Stimulated activated CD8-positive, alpha-beta memory T cell treated with anti-CD3 and anti-CD28 coated beads, Interleukin-12 subunit alpha, Interleukin-12 subunit beta, amount 100 ng/mL, for 24 hours (primary cell): ENCODE measurements around the gene OR6P1.

Source experiments
- DNase-seq: peaks from one replicate; pipeline ENCODE4 v3.0.0-alpha.2; 2020; ENCODE audit errors: extremely low read depth

Gene OR6P1, protein sequence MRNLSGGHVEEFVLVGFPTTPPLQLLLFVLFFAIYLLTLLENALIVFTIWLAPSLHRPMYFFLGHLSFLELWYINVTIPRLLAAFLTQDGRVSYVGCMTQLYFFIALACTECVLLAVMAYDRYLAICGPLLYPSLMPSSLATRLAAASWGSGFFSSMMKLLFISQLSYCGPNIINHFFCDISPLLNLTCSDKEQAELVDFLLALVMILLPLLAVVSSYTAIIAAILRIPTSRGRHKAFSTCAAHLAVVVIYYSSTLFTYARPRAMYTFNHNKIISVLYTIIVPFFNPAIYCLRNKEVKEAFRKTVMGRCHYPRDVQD

DNA sequence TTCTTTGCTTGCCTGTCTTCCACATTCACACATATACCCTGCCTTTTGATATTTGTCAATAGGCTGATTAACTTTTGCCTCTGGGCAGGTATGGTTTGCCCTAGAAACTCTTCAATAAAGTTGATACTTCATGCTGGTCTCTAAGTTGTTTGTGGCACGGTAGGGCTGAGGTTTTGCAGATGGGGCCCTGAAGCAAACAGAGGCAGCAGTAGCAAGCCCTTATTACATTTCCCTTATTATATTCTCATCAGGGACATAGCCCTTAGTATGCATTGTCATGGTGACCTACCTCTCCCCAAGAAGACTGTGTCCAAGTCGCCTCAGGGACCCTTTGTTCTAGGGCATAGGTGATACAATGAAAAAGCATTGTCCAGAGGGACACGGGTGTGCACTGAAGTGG, at the start of gene OR6P1:
Gene OR6P1, minus strand, starts transcription at position 101 of the 400 bp plus-strand sequence. CDS start 6,976 bp downstream, outside the sequence.
- DNase-seq, result no peak

DNA sequence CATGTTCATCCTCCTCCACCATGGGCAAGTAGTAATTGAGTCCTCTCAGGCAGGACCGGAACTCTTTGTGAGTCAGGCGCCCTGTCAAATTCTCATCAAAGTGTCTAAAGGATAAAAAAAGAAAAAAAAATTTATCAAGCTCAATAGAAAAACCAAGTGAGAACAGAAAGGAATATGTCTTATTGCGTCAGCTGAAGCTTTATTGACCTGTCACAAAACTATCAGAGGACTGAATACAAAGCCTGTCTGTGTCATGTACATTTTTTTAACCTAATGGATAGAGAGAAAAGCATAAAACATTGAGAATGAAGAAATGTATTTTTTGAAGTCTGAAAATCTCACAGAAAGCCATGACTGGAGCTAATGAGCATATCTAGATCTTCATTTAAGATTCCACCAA, 43.4 kb upstream of the OR6P1 start:
- no peak for DNase-seq

DNA sequence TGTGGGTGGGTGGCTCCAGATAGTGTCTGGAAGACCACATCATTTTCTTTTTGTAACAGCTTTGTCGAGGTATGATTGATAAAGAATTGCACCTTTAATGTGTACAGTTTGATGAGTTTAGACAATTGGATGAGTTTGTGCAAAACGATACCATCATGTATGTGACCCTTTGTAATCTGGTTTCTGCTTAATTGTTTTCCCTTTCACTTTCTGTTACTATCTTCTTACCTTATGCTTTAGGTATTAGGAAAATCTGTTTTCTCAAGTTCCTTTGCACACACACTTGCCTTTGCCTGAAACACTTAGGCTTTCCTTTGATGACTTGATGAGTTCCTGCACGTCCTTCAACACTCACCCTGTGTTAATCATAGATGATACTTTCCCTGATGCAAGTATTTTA, 41.5 kb upstream of the OR6P1 start:
- DNase-seq, result no peak

DNA sequence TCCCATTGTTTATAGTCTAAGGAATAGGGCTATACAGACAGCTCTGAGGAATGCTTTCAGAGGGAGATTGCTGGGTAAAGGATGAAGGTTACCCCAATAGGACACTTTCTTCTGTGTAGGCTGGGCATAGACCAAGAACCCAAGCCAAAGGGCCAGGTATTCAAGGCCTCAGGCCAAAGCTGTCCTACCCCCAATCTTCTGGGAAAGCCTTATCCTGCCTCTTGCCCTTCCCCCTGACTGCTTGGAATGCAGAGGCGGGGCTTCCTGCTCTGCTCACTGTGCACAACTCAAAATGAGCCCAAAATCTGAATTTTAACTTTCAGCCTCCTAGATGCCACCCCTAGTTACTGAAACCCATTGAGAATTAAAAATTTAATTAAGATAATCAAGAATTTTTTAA, 36.9 kb upstream of the OR6P1 start:
- no peak for DNase-seq

DNA sequence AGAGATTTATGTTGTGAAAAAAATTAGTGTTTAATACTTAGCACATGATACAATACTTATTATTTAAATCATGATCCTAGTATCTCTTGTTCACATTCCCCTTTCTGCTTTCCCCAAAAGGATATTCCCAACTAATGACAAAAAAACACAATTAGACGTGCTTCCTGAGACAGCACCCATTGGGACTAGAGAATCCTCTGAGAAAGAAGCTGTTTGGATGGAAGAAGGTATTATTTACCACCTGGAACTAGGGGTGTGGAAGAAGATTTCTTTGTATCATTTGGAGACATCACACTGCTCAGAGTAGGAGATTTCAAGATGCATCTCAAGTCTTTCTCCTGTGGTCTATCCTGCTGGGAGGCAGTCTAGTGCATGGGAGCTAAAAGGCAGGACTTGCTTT, 34.6 kb upstream of the OR6P1 start, which contains the start of gene OR10Z1:
Gene OR10Z1, plus strand, starts transcription at position 301 of the 400 bp plus-strand sequence. CDS start 1,171 bp downstream, outside the sequence.
- DNase-seq, result no peak

DNA sequence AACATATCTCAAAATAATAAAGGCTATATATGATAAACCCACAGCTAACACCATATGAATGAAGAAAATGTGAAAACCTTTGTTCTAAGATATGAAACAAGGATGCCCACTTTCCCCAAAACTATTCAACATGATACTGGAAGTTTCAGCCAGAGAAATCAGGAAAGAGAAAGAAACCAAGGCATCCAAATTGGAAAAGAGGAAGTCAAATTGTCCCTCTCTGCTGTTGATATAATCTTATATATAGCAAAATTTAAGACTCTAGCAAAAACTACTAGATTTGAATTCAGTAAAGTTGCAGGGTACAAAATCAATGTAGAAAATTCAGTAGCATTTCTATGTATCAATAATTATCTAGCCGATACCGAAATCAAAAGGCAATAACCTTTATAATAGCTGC, 30.4 kb upstream of the OR6P1 start:
- DNase-seq, result no peak

DNA sequence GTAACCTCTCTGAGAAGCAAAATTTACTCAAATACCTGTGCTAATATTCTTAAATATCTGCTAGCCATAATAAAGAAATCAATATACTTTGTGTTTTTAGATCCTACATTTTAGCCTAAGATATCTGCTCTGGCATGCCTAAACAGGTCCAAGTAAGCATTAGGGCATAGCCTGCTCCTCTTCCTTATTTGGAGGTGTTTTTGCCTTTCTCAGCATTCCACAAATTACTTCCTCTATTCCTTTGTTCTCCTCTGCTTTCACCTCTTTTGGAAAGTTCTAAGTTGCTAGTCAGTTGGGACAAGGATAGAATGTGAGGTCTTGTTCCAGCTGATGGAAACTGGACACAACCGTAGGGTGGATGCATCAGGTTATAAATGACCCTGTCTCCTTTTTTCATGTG, 16.6 kb upstream of the OR6P1 start:
- no peak for DNase-seq

DNA sequence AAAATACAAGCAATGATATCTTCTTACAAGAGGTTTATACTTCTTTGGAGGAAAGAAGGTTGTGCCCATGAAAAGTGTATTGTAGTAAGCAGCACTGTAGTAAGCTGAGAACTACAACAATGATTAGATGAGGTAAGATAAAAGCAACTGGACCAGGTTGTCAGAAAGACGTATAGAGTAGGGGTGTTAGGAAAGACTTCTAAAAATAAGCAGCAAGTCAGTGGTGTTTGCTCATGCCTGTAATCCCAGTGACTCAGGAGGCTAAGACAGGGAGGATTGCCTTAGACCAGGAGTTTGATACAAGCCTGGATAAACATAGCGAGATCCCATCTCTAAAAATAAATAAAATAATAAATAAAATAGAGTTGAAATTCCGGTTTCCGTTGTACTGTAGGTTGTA, 13.6 kb upstream of the OR6P1 start:
- DNase-seq, result no peak

DNA sequence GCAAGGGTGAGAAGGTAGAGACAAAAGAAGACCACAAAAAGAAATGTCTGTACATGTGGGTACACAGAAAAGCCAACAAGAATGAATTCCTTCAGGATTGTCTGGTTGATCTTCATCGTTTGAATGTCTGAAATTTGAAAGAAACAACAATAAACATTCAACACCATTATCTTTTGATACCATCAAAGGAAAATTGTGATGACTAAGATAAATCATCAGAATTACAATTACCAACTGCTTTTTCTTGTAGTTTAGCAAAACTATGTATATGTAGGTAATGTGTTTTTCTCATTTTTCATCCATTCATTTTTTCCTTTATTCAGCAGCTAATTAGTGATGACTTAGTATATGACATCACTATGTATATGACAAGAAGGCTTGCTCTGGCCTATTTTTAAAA, 9.4 kb upstream of the OR6P1 start, which contains the start of gene OR10X1:
Gene OR10X1, minus strand, starts transcription at position 167 of the 400 bp plus-strand sequence. Its CDS starts 0 bp downstream, at position 167.
- DNase-seq, result no peak

DNA sequence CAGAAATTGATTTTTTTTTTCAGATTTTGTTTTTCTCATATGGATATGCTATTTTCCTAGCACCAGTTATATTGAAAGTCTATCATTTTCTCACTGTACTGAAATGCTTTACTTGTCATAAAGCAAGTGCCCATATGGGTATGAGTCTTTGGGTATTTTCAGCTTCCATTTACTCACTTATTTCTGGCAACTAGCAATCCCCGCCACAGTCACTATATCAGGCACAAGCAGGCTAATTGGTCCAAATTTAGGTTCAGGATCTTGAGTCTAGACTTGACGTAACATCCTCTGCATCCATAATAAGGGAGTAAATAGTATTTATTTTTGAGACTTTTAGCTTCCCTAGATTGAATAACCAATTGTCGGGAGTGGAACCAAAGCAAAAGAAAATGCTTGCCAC, 7.2 kb upstream of the OR6P1 start:
- no peak for DNase-seq

DNA sequence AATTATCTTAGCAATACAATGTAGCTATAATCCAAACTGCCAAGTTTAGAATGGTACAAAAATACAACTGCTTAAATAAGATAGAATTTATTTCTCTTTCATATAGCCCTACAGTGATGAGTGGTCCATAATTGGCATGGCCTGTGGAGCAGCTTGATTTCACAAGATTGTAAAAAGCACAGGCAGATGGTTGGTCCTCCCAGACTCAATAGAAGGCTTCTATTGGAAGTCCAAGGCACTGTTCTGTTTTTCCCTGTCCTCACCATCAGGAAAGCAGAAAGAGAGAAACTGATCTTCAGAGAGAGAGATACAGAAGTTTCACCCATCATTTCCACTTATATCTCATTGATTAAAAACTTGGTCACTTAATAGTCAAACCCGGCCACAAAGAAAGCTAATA, 1.8 kb upstream of the OR6P1 start:
- DNase-seq, result no peak

DNA sequence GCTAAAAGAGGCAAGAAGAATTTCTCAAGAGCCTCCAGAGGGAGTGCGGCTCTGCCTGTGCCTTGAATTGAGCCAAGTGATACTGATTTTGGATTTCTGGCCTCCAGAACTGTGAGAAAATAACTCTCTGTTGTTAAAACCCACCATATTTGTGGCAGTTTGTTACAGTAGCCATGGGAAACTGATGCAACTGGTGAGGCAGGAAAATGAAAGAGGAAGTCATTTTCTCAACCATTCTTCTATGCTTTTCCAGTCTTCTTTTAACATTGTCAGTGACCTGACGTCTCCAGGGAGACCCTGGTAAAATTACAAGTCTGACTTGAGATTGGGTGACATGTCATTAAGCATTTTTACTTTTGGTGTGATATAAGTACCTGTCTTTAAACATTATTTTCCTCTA, 5.8 kb downstream of the OR6P1 start:
- DNase-seq, result no peak

DNA sequence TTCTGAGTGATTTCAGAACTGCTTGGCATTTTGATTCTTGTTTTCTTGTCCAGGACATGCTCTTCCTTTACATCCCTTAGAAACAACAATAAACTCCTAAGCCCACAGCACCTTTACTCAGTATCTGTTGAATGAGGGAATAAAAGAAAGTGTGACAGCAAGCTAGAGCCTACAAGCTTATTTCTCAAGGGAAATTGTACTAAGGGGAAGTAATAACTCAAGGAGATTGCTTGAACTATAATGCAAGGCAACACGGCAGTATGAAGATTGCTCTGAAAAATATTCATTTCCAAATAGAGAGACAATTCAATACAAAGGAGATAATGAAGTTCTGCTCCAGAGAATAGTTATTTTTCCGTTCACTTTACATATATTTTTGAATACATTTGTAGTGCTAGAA, 6.5 kb downstream of the OR6P1 start:
- no peak for DNase-seq

DNA sequence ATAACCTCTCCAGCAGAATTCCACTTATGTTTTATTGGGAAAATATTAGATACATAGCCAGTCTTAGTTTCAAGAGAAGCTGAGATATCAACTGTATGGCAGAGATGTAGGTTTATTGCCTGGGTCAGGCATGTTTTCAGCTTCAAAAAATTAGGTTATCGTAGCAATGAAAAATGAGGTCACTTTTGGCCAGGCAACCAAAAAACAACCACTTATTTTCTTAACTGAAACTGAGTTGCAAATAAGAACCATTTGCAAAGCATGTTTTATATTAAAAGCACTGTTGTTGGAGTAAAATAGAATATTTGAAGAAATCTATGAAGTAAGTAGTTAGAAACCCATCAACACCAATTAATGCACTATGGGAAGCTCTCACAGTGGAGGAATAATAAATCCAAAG, 10.7 kb downstream of the OR6P1 start:
- DNase-seq, result no peak

DNA sequence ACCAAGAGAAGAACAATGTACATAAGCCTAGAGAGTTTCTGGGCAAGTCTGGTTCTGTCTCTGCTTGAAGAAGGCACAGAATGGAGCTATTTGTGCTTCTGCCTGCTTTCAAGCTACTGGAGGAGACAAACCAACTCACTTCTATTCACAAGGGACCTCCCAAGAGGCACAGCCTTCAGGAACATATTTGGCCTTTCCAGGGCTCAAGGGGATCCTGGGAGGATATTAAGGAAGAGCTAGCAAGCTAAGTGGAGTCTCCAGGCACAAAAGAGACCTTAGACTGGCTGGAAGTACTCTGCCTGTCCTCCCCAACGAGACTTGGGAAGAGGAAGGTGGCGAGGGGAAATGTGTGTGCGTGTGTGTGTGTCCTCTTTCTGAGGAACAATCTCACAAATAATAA, 16.0 kb downstream of the OR6P1 start, which contains the start of gene OR6Y1:
Gene OR6Y1, minus strand, starts transcription at position 54 of the 400 bp plus-strand sequence. CDS start 6,300 bp downstream, outside the sequence.
- DNase-seq, result no peak

DNA sequence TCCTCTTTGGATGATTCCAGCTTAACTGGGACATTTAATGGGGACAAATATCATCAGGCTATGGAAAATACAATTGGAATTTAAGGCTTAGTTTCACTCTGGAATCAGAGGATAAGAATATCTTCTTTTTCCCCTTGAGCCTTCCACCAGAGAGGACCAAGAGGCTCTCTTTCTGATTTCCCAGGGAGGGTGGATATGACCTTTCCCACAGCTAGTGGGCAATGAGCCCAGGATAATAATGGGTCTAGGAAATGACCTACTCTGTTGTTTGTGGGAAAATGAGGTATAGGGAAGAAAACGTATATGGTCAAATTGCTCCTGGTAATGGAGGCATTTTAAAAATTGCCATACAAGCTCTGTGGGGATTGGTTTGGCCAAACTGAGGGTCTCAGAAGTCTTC, 18.1 kb downstream of the OR6P1 start:
- no peak for DNase-seq

DNA sequence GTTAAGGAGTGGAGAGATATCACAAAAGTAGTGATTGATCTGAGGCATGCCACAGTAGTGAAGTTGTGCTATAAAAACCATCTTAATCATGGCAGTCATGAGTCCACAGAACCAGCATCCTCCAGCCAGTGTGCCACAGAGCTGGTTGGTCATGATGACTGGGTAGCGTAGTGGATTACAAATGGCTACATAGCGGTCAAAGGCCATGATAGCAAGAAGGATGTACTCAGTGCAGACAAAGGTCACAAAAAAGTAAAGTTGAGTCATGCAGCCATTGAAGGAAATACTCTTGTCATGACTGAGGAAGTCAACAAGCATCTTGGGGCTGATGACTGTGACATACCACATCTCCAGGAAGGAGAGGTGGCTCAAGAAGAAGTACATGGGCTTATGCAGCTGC, 22.8 kb downstream of the OR6P1 start:
- DNase-seq, result no peak

DNA sequence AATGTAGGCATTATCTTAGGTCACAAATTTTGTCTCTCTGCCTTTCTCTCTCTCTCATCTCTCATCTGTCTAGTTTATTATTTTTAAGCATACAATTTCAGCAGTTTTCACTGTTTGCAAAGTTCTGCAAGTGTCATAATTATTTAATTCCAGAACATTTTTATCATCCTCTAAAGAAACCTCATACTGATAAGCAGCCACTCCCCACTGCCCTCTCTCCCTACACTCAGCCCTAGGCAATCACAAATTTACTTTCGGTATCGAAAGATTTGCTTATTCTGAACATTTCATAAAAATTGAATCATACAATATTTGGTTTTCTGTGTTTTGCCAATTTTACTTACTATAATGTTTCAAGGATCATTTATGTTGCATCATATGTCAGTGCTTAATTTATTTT, 32.8 kb downstream of the OR6P1 start:
- DNase-seq, result no peak

DNA sequence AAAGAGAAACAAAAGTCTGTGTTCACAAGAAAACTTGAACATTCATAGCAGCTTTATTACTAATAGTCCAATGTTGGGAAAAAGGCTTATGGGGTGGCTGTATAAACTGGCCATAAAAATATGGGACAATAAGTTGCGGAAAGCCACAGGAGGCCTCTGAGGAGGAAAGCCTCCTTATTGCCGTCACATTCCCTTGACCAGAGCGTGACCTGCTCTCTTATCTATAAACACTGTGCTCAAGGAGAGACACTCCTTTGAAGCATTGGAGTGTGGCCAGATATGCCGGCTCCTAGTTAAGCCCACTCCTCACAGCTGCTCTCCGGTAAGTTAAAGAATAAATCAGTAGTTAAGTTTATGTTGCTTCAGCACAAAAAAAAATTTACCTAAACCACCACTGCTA, 35.9 kb downstream of the OR6P1 start:
- no peak for DNase-seq

DNA sequence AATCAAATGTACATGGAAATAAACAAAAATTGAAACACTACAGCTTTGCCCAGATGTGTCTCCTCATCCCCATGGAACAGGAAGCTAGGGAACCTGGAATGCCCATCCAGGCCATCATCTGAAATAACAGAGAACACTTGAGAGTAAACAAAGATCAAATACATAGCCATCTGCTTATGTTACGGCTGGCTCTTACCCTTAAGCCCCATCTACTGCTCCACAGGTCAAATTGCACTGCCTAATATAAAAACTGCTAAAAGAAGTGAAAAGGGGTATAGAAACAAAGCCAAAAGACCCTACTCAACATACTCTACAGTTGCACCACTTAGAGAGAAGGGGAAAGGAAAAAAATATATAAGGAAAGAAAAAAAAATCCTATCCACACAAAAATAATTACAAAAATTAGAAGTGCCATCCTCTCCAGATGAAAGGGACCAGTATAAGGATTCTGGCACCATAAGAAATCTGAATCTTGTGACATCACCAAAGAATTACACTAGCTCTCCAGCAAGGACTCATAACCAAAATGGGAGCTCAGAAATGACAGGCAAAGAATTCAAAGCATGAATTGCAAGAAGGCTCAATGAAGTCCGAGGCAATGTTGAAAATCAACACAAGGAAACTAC, 43.1 kb downstream of the OR6P1 start:
- DNase-seq, result no peak

DNA sequence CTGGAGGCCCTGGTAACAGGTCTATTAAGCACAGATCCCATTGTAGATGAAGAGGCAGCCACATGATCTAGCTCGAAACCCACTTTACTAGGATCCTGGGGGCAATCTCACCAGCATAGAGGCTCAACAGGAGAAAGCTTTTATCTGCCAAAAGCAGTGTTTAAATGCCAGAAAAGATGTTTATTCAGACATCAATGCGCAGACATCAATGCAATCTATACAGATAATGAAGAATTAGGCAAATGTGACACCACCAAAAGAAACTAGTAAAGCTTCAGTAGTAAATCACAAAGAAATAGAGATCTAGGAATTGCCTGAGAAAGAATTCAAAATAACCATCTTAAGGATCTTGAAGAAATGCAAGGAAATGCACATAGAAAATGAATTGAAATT, 48.7 kb downstream of the OR6P1 start:
- DNase-seq, result no peak

DNA sequence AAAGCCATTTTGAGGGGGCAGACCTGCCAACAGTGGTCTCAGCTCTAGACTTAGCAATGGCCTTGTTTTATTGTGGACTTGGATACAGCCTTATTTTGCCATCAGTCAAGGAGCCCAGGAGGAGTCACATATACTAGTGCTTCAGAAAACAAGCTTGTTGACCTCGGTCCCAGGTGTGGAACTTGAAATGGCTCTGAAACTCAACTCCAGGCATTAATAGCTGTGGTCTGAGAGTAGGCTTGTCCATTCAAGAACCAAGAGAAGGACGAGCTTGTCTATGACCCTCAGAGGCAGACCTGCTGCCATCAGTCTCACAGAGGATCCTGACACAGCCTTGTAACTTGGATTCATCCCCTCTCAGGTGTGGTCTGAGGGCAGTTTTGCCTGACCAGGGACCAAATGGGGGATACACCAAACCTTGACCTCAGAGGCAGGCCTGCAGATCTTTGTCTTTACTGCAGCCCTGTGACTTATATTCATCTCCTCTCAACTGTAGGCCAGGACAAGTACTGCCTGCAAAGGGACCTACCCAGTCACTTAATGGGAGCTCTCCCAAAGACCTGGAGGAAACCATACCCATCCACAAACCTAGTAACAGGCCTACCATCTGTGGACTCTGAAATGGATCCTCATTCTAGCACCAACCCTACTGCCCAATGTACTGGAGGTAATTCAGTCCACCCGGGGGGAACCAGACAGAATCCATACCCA, 49.3 kb downstream of the OR6P1 start:
- no peak for DNase-seq

DNA sequence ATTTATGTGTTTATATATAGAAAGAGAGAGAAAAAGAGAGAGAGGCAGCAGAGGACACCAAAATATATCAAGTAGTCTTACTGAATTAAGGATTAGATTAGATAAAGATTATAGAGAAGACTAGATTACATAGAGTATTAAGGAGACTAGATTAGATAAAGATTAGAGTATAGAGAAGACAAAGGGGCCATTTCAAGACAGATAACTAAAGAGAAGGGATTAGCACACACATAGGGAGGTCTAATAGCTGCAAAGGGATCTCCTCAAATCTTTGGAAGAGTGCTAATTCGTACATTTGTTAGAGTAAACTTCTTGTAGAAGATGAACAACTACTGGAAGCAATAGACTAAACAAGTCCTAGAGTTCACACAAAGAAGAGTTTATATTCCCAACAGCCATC, 50.4 kb downstream of the OR6P1 start:
- DNase-seq, result no peak
